HCT116 (cell line): Measurements from ENCODE around the gene PLD4. TPM values are rescaled to one million over a fixed set of nuclear protein-coding genes. Genes with fewer than 3 reads are reported as not detected.

Source experiments
- ATAC-seq: fragments of 200-7000 bp; cut with Tn5 transposase; 2 replicates; pipeline ENCODE4 v1.9.1; 2020; ENCODE audit warnings: mild to moderate bottlenecking, moderate library complexity
- BruUV-seq: library from RNA; stranded (reverse); fragments of 400-500 nt; replicated peaks from 2 replicates; lab custom pipeline; 2021; lab: Mats Ljungman, UMichigan
- CTCF ChIA-PET: fragments of 300-600 bp; sonication (Branson Sonifier 250); formaldehyde crosslinking; loops from one replicate; lab custom pipeline; 2021; ENCODE audit warnings: antibody characterized with exemption; lab: Charles Lee
- POLR2A ChIA-PET: fragments of 300-600, 350-600 bp; sonication (Branson Sonifier 250); formaldehyde crosslinking; loops from one replicate; lab custom pipeline; 2021; ENCODE audit warnings: antibody characterized with exemption; lab: Charles Lee
- RAD21 ChIA-PET, 2 experiments: fragments of 300-600 bp; sonication (Branson Sonifier 250); formaldehyde crosslinking; loops; one replicate each; lab custom pipeline; 2023; ENCODE audit warnings: low total read pairs in 2 of 2; ENCODE audit not compliant: uncharacterized antibody in 2 of 2, unreplicated experiment in 2 of 2, low non-redundant PET in 1 of 2; lab: Charles Lee
- DNase-seq: peaks from one replicate; pipeline ENCODE4 v3.0.0-alpha.2; 2010; ENCODE audit warnings: low read depth, low spot score
- H2AFZ ChIP-seq: fragments of 200-600 bp; shearing (Covaris generic), sonication (generic); 2 replicates; pipeline ENCODE4 v1.6.1; 2017; ENCODE audit warnings: low read depth, mixed run types, mixed read lengths, antibody characterized with exemption, low read length; ENCODE audit not compliant: poor library complexity, severe bottlenecking
- H3K27ac ChIP-seq: 2 replicates; pipeline ENCODE4 v1.5.1; 2012; ENCODE audit warnings: low read depth, low read length
- H3K27me3 ChIP-seq: fragments of 200-600 bp; sonication (generic); 2 replicates; pipeline ENCODE4 v1.6.1; 2016; ENCODE audit warnings: mixed run types, low read length, mixed read lengths; ENCODE audit not compliant: insufficient read depth
- H3K36me3 ChIP-seq, 2 experiments: fragments of 200-500 bp in 1 of 2; fragments of 200-600 bp in 1 of 2; sonication (Bioruptor generic) in 1 of 2; sonication (generic) in 1 of 2; 2 replicates each; pipeline versions ENCODE4 v1.5.1 to v1.6.1; 2014 to 2016; ENCODE audit warnings: low read length in 2 of 2, inconsistent platforms in 1 of 2, mixed read lengths in 1 of 2, mixed run types in 1 of 2; ENCODE audit not compliant: insufficient read depth in 2 of 2, control insufficient read depth in 1 of 2
- H3K4me1 ChIP-seq, 2 experiments: fragments of 200-600 bp in 1 of 2; sonication (generic) in 1 of 2; 2 replicates each; pipeline versions ENCODE4 v1.5.1 to v1.6.1; 2012 to 2017; ENCODE audit warnings: low read length in 2 of 2, inconsistent platforms in 1 of 2, mild to moderate bottlenecking in 1 of 2, mixed read lengths in 1 of 2, mixed run types in 1 of 2, moderate library complexity in 1 of 2; ENCODE audit not compliant: insufficient read depth in 2 of 2, control insufficient read depth in 1 of 2
- H3K4me2 ChIP-seq: fragments of 200-600 bp; sonication (generic); 2 replicates; pipeline ENCODE4 v1.6.1; 2017; ENCODE audit warnings: mixed run types, low read length, mixed read lengths
- H3K4me3 ChIP-seq, 2 experiments: fragments of 200-600 bp in 1 of 2; sonication (generic) in 1 of 2; replicated peaks in 1 of 2; 2 replicates each; pipeline ENCODE4 v1.5.1; 2011 to 2016; ENCODE audit warnings: low read length in 2 of 2, control low read depth in 1 of 2, low read depth in 1 of 2, mild to moderate bottlenecking in 1 of 2, mixed read lengths in 1 of 2, mixed run types in 1 of 2
- H3K79me2 ChIP-seq: fragments of 200-600 bp; sonication (generic); 2 replicates; pipeline ENCODE4 v1.6.1; 2017; ENCODE audit warnings: mild to moderate bottlenecking, mixed run types, low read length, moderate library complexity, mixed read lengths; ENCODE audit not compliant: insufficient read depth
- H3K9ac ChIP-seq: fragments of 200-600 bp; sonication (generic); 2 replicates; pipeline ENCODE4 v1.6.1; 2016; ENCODE audit warnings: low read length, mixed read lengths
- H3K9me2 ChIP-seq: fragments of 200-600 bp; sonication (generic), shearing (Covaris generic); 2 replicates; pipeline ENCODE4 v1.6.1; 2017; ENCODE audit warnings: mixed run types, mild to moderate bottlenecking, moderate library complexity; ENCODE audit not compliant: insufficient read depth
- H3K9me3 ChIP-seq, 2 experiments: fragments of 200-500 bp in 1 of 2; fragments of 200-600 bp in 1 of 2; sonication (Bioruptor generic) in 1 of 2; sonication (generic) in 1 of 2; 2 replicates each; pipeline ENCODE4 v1.6.1; 2014 to 2017; ENCODE audit warnings: low read length in 2 of 2, mixed read lengths in 2 of 2, inconsistent platforms in 1 of 2, low read depth in 1 of 2, mild to moderate bottlenecking in 1 of 2, mixed run types in 1 of 2, moderate library complexity in 1 of 2; ENCODE audit not compliant: control insufficient read depth in 1 of 2, insufficient read depth in 1 of 2
- H4K20me1 ChIP-seq: fragments of 200-600 bp; sonication (generic), shearing (Covaris generic); 2 replicates; pipeline ENCODE4 v1.6.1; 2017; ENCODE audit warnings: mixed run types, mild to moderate bottlenecking, moderate library complexity; ENCODE audit not compliant: insufficient read depth
- ATF3 ChIP-seq: IDR thresholded peaks from 2 replicates; pipeline ENCODE4 v1.6.1; 2012
- CBX3 ChIP-seq: IDR thresholded peaks from 2 replicates; pipeline ENCODE4 v1.6.1; 2012; ENCODE audit warnings: low read depth
- CEBPB ChIP-seq: IDR thresholded peaks from 2 replicates; pipeline ENCODE4 v1.6.1; 2012; ENCODE audit warnings: low read depth
- CTCF ChIP-seq, 3 experiments: fragments of 200-600 bp in 1 of 3; sonication (generic) in 1 of 3; IDR thresholded peaks in 2 of 3; conservative IDR thresholded peaks in 1 of 3; 2 replicates each; pipeline ENCODE4 v1.5.1; 2012 to 2017; ENCODE audit warnings: low read depth in 2 of 3, low read length in 2 of 3, antibody characterized with exemption in 1 of 3, borderline replicate concordance in 1 of 3, control low read depth in 1 of 3, mild to moderate bottlenecking in 1 of 3, mixed read lengths in 1 of 3, mixed run types in 1 of 3, moderate library complexity in 1 of 3; ENCODE audit not compliant: insufficient read depth in 1 of 3
- EZH2 ChIP-seq: fragments of 200-600 bp; sonication (generic); IDR thresholded peaks from 2 replicates; pipeline ENCODE4 v1.6.1; 2017; ENCODE audit warnings: antibody characterized with exemption, mixed run types
- FOSL1 ChIP-seq: IDR thresholded peaks from 2 replicates; pipeline ENCODE4 v1.6.1; 2012; ENCODE audit warnings: low read depth
- JUND ChIP-seq: IDR thresholded peaks from 2 replicates; pipeline ENCODE4 v1.6.1; 2012
- MAX ChIP-seq: IDR thresholded peaks from 2 replicates; pipeline ENCODE4 v1.6.1; 2012
- POLR2A ChIP-seq: IDR thresholded peaks from 2 replicates; pipeline ENCODE4 v1.7.0; 2011; ENCODE audit warnings: borderline replicate concordance; ENCODE audit not compliant: insufficient read depth, insufficient read length; ENCODE audit errors: extremely low read depth
- RAD21 ChIP-seq: IDR thresholded peaks from 2 replicates; pipeline ENCODE4 v1.6.1; 2012; ENCODE audit warnings: low read depth, mild to moderate bottlenecking
- REST ChIP-seq: IDR thresholded peaks from 2 replicates; pipeline ENCODE4 v1.6.1; 2012; ENCODE audit warnings: low read depth
- SIN3A ChIP-seq: IDR thresholded peaks from 2 replicates; pipeline ENCODE4 v1.6.1; 2012; ENCODE audit warnings: low read depth
- SP1 ChIP-seq: IDR thresholded peaks from 2 replicates; pipeline ENCODE4 v1.6.1; 2012; ENCODE audit warnings: low read depth
- SRF ChIP-seq: IDR thresholded peaks from 2 replicates; pipeline ENCODE4 v1.6.1; 2012; ENCODE audit warnings: low read depth
- ZBTB33 ChIP-seq: IDR thresholded peaks from 2 replicates; pipeline ENCODE4 v1.6.1; 2011; ENCODE audit warnings: mild to moderate bottlenecking, low read length, moderate library complexity; ENCODE audit not compliant: insufficient replicate concordance; ENCODE audit errors: extremely low read depth
- ZFX ChIP-seq: fragments of 450-650 bp; IDR thresholded peaks from 2 replicates; pipeline ENCODE4 v1.6.1; 2017
- intact Hi-C: fragments of 100-400 bp; cut with micrococcal nuclease; formaldehyde crosslinking; loops from 2 replicates; pipeline ENCODE4 v1.10.0; 2022
- total RNA-seq: library from RNA; stranded (reverse); gene quantifications from one replicate; pipeline ENCODE4 v1.2.1, GENCODE V29; 2021; ENCODE audit not compliant: unreplicated experiment

Gene PLD4
- total RNA-seq, 1 experiment from 2014 or later: 0.12 TPM

GRCh38 chr14:104876251-104876699 lies 48.4 kb upstream of the PLD4 start:
- H3K4me1 ChIP-seq: peaks cover 7 to 9% of the 10 kb centered on the region in 2 experiments; a peak in 3 of 4 replicates
- H3K9me3 ChIP-seq: no peaks in the 10 kb centered on the region
- peak overlapping the region; percentile 43; the same call in 1 of the 2 replicates for H3K27ac ChIP-seq
- H3K9me2 ChIP-seq: no peaks in the 10 kb centered on the region
- ATAC-seq (peak; percentile 95), DNase-seq (peak; percentile 44)
- peaks cover 5 to 8% of the 10 kb centered on the region in 2 experiments; a peak in 1 of 4 replicates for H3K36me3 ChIP-seq
- intact Hi-C loops: no loop called here
- no peak overlapping the region for H2AFZ ChIP-seq
- TF ChIP-seq ZBTB33: no peak
- no peak for TF ChIP-seq RAD21
- TF ChIP-seq SRF: no peak
- no peak for TF ChIP-seq EZH2
- TF ChIP-seq SIN3A: no peak
- TF ChIP-seq REST: no peak
- TF ChIP-seq POLR2A: no peak
- no peak for TF ChIP-seq FOSL1
- no peak for TF ChIP-seq CBX3
- TF ChIP-seq CTCF (IDR thresholded peaks at IDR 0.05 in 2 of 3, conservative IDR thresholded peaks at IDR 0.05 in 1 of 3; ENCODE audit: borderline replicate concordance in 1 of 3, insufficient read depth in 1 of 3, low read depth in 2 of 3, low read length in 2 of 3): no peak
- no peak for TF ChIP-seq ATF3
- no peak for TF ChIP-seq ZFX
- TF ChIP-seq JUND: no peak
- no peak for TF ChIP-seq MAX
- no peak for TF ChIP-seq CEBPB
- TF ChIP-seq SP1: no peak
- H3K27me3 ChIP-seq: no peaks in the 10 kb centered on the region
- H3K9ac ChIP-seq: no peak overlapping the region
- H3K4me2 ChIP-seq: 0 out of 2 replicates have a peak overlapping the region, but pooled peaks have one; percentile 8
- H3K79me2 ChIP-seq: peaks cover 46% of the 10 kb centered on the region
- ChIA-PET CTCF (interaction anchor here (0.9 to 1.2 kb wide), 3 partner anchors 50 to 169 kb away, joined by 3 to 4 read pairs (median 3); no protein-coding TSS in a partner anchor), RAD21 (interaction anchor here (0.6 to 1.1 kb wide), 2 partner anchors 76 to 108 kb away, joined by 3 to 5 read pairs; no protein-coding TSS in a partner anchor), POLR2A (no interaction called here)
- BruUV-seq: no TSS peak
- no peak overlapping the region for H3K4me3 ChIP-seq
- peaks cover 6% of the 10 kb centered on the region; the same call in 1 of the 2 replicates for H4K20me1 ChIP-seq
